Testis (tissue), 2 donors: Measurements from ENCODE around the gene IRX5.

Source experiments
- CTCF ChIP-seq, 3 experiments: fragments of 450-650 bp in 2 of 3; fragments of 200-600 bp in 1 of 3; sonication (generic) in 1 of 3; IDR thresholded peaks; one replicate each; pipeline ENCODE4 v1.5.1; 2016 to 2019; ENCODE audit warnings: antibody characterized with exemption in 3 of 3, mild to moderate bottlenecking in 2 of 3, moderate library complexity in 1 of 3
- POLR2A ChIP-seq: fragments of 450-650 bp; IDR thresholded peaks from one replicate; pipeline ENCODE4 v1.6.1; 2017; ENCODE audit warnings: antibody characterized with exemption, mild to moderate bottlenecking, moderate library complexity

GRCh38 chr16:54936979-54937670 is 6.5 kb downstream of the IRX5 start:
- peak in 2 of 3 experiments; percentile 36 to 53 for TF ChIP-seq CTCF (IDR thresholded peaks at IDR 0.05)
- no peak for TF ChIP-seq POLR2A
